ENCODE data around the gene VIPR2. TPM values are rescaled to one million over a fixed set of nuclear protein-coding genes. Genes with fewer than 3 reads are reported as not detected.

Gene VIPR2
- total RNA-seq, result not detected in 2 replicates

GRCh38 chr7:159144758-159145489 lies at the start of gene VIPR2:
Gene VIPR2 (minus strand): TSS chr7:159144867. CDS start chr7:159144771, 96 bp downstream.
- DNase-seq (ENCODE audit: low read depth), result no peak
- TF ChIP-seq, protein P1, sequence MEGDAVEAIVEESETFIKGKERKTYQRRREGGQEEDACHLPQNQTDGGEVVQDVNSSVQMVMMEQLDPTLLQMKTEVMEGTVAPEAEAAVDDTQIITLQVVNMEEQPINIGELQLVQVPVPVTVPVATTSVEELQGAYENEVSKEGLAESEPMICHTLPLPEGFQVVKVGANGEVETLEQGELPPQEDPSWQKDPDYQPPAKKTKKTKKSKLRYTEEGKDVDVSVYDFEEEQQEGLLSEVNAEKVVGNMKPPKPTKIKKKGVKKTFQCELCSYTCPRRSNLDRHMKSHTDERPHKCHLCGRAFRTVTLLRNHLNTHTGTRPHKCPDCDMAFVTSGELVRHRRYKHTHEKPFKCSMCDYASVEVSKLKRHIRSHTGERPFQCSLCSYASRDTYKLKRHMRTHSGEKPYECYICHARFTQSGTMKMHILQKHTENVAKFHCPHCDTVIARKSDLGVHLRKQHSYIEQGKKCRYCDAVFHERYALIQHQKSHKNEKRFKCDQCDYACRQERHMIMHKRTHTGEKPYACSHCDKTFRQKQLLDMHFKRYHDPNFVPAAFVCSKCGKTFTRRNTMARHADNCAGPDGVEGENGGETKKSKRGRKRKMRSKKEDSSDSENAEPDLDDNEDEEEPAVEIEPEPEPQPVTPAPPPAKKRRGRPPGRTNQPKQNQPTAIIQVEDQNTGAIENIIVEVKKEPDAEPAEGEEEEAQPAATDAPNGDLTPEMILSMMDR (conservative IDR thresholded peaks at IDR 0.05; ENCODE audit: low read depth, low read length), result no peak
- no peak within 1 kb of the TSS for H3K4me3 ChIP-seq (ENCODE audit: low read depth, low read length)

DNA sequence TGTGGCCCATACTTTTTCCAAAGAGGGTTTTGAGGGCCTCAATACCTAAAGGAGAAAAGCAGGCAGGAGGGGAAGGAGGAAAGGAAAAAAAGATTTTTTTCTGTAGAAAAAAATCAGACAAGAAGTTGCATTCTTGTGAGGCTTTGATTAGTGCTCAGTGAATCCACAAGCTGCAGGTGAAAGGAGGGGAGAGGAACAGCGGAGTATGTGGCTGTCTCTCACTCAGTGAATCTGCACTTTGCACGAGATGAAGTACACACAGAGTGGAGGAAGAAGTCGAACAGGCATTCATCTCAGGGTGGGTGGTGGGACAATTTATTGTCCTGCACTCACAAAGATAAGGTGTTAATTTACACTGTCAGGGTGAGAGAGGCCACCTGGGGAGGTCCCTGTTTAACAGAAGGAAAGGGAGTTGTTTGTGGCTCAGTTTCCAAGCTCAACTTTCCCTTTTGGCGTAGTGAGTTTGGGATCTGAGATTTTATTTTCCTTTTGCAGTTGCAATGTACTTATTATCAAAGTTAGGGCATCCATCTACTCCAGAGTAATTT lies 49.0 kb upstream of the VIPR2 start:
- no peak for DNase-seq (ENCODE audit: low read depth)
- no peak overlapping the region for H3K4me3 ChIP-seq (ENCODE audit: low read depth, low read length)
- TF ChIP-seq, protein P1 (conservative IDR thresholded peaks at IDR 0.05; ENCODE audit: low read depth, low read length), result no peak

- DNase-seq (ENCODE audit: low read depth), result no peak
- TF ChIP-seq, protein P1 (conservative IDR thresholded peaks at IDR 0.05; ENCODE audit: low read depth, low read length), result no peak
- no peak overlapping the region for H3K4me3 ChIP-seq (ENCODE audit: low read depth, low read length)
Observed at GRCh38 chr7:159192725-159193453, 48.2 kb upstream of the VIPR2 start.

- TF ChIP-seq, protein P1 (conservative IDR thresholded peaks at IDR 0.05; ENCODE audit: low read depth, low read length), result no peak
- H3K4me3 ChIP-seq (ENCODE audit: low read depth, low read length), result no peak overlapping the region
- no peak for DNase-seq (ENCODE audit: low read depth)
Observed at GRCh38 chr7:159192013-159192412, 47.3 kb upstream of the VIPR2 start.

GRCh38 chr7:159191236-159191635 lies 46.6 kb upstream of the VIPR2 start:
- DNase-seq (ENCODE audit: low read depth), result no peak
- TF ChIP-seq, protein P1 (conservative IDR thresholded peaks at IDR 0.05; ENCODE audit: low read depth, low read length), result no peak
- H3K4me3 ChIP-seq (ENCODE audit: low read depth, low read length), result no peak overlapping the region

GRCh38 chr7:159188011-159188410 lies 43.3 kb upstream of the VIPR2 start:
- TF ChIP-seq, protein P1 (conservative IDR thresholded peaks at IDR 0.05; ENCODE audit: low read depth, low read length), result no peak
- H3K4me3 ChIP-seq (ENCODE audit: low read depth, low read length), result no peak overlapping the region
- no peak for DNase-seq (ENCODE audit: low read depth)

Data from epithelial cell of proximal tubule (primary cell).